GM12872 (cell line): ENCODE data around the gene CSNK2A2.

Experiments
- TF ChIP-seq, protein P1 (sequence below): IDR thresholded peaks from 3 replicates; pipeline ENCODE4 v1.5.1; 2011; ENCODE audit warnings: low read depth, mild to moderate bottlenecking, low read length, moderate library complexity; ENCODE audit not compliant: insufficient read depth

Gene CSNK2A2

DNA sequence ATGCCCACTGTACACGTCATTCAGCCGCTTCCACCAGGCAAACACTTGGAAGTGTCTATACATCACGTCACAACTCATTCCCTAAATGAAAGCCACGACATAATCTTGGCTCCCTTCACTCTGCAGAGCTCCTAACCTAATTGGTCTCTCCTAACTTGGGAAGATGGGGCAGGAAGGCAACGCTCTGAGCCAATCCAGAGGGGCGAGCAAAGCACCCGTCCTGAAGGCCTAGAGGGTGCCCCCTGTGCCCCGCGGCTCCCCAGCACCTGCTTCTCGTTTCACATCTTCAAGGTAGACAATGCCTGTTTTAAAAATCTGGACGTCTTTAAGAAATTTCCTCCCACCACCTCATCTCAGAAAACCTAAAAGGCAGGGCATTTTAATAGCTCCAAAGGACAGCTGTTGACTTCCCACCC is 1.0 kb downstream of the CSNK2A2 start:
- TF ChIP-seq, protein P1, sequence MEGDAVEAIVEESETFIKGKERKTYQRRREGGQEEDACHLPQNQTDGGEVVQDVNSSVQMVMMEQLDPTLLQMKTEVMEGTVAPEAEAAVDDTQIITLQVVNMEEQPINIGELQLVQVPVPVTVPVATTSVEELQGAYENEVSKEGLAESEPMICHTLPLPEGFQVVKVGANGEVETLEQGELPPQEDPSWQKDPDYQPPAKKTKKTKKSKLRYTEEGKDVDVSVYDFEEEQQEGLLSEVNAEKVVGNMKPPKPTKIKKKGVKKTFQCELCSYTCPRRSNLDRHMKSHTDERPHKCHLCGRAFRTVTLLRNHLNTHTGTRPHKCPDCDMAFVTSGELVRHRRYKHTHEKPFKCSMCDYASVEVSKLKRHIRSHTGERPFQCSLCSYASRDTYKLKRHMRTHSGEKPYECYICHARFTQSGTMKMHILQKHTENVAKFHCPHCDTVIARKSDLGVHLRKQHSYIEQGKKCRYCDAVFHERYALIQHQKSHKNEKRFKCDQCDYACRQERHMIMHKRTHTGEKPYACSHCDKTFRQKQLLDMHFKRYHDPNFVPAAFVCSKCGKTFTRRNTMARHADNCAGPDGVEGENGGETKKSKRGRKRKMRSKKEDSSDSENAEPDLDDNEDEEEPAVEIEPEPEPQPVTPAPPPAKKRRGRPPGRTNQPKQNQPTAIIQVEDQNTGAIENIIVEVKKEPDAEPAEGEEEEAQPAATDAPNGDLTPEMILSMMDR: no peak

DNA sequence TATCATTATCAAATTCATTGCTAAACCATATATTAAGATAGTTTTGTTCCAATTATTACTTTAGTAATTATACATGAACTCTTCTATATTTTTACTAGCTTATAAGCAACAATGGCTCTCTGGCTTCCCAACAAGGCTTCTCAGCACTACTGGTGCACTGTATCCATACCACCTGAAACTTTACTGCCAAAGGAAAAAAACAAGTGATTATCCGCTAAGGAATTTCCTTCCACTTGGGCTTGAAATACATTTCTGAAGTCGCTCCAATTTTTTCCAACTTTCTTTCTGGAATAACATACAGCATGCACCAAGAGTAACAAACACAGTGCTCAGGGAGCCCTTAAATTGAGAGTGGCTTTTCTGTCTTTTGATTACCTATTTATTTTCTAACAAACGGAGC is 2.1 kb downstream of the CSNK2A2 start:
- TF ChIP-seq, protein P1: no peak

DNA sequence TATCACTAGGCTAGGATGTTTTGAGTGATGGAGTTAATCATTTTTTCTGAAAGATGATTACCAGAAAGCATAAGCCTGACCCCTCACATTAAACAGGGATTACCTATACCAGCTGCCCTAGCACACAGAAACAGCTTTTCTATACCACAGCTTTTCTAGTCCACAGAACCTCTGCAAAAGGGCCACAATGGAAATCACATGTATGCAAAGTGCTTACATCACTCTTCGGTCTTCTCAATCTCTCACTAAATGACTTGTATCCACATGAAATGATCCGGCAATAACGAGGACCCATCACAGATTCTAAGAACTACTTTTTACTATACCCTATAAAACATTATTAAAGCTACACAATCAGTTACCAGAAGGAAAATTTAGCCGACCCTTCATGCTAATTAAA is 2.6 kb downstream of the CSNK2A2 start:
- TF ChIP-seq, protein P1: no peak

DNA sequence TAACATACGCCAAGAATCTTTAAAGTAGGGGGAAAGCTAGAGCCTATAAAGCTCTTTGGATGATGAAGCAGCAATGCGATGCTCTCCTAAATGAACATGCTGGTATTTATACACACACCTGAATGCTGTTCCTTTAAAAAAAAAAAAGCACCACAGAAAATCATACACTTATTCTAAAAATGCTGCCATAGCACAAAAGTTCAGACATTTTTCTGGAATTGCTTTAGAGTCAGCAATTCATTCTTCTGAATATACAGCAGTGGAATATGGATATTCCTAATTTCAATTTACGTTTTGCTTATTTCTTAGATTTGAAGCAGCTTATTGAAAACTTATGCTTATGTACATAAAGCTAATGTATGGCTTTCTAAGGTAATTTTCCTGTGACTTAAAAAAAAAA is 3.1 kb downstream of the CSNK2A2 start:
- TF ChIP-seq, protein P1: no peak

DNA sequence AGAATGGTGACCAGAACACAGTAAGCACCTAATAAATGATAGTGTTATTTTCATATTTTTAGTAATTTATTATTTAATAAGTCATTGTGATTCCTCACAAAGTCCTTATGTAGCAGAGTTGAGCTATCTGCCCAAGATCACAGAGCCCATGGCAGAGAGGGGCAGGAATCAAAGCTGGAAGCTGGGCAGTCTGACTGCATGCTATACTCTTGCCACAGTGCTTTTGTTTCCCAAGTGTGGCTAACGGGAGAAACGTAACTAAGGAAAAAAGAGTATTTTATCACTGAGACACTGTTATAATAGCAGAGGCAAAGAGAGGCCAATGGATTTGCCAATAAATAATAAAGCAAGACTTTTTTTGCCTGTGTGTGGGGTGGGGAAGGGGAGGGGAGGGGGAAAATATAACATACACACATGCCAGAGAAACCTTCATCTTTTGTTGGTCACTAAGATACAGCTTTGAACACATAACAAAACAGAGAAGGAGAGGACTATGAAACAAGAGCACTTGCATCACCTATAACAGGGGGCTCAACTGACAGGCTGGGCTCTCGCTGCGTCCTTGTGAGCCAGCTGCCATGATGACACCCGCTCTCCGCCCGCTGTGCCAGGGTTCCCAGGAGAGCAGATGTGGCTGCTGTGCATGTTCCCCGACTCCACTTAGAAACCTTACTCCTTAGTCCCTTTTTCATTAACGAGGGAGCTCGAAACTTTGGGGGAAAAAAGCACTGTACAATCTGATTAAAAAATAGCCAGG is 10.1 kb downstream of the CSNK2A2 start:
- TF ChIP-seq, protein P1: no peak

DNA sequence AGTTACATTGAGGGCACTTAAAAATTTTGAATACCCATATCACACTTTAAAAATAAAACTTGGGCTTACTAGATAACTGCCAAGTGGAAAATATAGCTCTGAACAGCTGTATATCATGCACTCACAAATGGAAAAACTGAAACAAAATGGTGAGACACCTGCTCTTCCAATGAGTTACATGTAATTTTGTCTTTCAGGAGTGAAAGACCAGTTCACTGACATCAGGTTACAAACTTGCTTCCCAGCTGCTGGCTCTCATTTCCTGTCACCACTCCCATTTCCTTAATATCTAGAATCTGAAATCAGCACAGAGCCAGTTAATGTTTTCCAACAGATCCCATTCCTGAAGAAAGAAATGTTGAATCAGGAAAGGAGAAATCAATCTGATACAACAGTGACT is 10.8 kb downstream of the CSNK2A2 start:
- TF ChIP-seq, protein P1: no peak

DNA sequence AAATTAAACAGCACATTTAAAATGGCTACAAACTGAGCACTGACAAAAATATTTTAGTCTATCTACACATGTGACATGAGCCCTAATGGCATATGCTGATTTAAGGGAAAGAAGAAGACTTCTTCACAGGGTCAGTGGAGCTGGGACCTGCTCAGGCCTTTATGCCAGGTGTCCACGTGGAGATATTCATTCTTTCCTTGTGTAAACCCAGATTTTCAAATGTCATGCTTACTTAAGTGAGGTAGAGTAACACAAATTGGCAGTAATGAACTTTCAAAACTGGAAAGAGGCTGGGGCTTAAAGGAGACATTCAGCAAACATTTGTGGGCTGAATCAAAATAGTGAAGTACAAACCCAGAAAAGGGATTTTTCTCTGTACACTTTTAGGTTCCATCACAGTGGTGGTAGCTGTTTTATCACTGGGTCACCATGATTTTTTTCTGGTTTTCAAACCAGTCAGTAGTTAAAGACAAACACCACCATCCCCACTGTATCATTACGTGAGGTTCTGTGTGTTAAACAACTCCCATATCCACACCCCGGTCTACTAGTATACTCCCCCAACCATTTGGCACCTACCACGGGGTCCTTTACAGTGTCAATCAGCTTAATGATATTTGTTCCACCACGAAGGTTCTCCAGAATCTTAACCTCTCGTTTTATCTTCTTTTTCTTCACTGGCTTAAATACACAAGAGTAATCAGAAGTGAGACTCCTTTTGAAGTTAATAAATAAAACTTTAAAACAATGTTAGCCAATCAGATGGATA is 11.5 kb downstream of the CSNK2A2 start:
- TF ChIP-seq, protein P1: no peak
